ENCODE results near the gene KYNU.
"Not testable (repeated sequence)": the region's sequence is repeated elsewhere in the genome, so short reads cannot be mapped to it uniquely, and the experiment has no call there.

The KYNU gene

GRCh38 chr2:143015656-143016055 lies 138.2 kb downstream of the KYNU start:
- DNase-seq (ENCODE audit: low read depth in 3 of 3) = no peak

DNA sequence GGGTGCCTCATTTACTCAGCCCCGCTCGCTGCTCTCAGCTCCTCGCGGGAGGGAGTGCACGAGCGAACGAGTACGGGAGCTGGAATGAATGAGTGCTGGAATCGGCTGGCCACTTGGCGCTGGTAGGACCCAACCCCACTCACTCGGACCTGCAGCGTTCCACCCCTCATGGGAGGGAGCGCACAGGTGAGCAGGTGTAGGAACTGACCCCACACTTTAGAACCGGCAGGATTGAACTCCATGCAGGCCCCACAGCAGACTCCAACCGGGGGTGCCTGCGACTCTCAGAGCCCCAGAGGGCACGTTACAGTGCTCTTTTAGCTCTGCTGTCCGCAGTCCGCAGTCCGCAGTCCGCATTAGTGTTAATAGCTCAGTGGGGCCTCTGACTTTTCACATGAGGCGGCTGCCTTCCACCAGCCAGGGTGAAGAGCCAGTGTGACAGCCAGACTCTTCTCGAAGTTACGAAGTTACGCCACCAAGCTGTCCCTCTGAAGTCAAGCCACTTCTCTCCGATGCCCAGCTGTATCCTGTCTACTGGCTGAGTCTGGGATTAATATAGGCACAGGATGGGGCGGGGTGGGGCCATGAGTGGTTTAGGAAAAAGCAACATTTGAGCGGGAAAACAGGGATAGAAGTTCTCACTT lies 149.1 kb downstream of the KYNU start:
- DNase-seq (ENCODE audit: low read depth in 3 of 3) = no peak

- no peak for DNase-seq (ENCODE audit: low read depth in 3 of 3)
These were observed 151.7 kb downstream of the KYNU start for GRCh38 chr2:143029141-143029540.

- DNase-seq (ENCODE audit: low read depth in 3 of 3) = no peak
These were observed 152.7 kb downstream of the KYNU start for GRCh38 chr2:143030127-143030526.

GRCh38 chr2:143034292-143035074 lies 157.0 kb downstream of the KYNU start:
- DNase-seq (ENCODE audit: low read depth in 3 of 3) = peak; percentile 22 to 45 (median 32)

DNA sequence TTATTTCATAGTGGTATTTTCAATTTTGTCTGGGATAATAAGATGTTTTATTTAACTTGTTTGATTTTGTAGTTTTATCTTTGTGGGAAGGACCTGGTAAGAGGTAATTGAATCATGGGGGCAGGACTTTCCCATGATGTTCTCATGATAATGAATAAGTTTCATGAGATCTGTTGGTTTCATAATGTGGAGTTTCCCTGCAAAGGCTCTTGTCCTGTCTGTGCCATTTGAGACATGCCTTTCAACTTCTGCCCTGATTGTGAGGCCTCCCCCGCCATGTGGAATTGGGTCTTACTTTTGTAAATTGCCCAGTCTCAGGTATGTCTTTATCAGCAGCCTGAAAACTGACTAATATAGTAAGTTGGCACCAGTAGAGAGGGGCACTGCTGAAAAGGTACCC lies 174.0 kb downstream of the KYNU start:
- DNase-seq (ENCODE audit: low read depth in 3 of 3) = no peak

DNA sequence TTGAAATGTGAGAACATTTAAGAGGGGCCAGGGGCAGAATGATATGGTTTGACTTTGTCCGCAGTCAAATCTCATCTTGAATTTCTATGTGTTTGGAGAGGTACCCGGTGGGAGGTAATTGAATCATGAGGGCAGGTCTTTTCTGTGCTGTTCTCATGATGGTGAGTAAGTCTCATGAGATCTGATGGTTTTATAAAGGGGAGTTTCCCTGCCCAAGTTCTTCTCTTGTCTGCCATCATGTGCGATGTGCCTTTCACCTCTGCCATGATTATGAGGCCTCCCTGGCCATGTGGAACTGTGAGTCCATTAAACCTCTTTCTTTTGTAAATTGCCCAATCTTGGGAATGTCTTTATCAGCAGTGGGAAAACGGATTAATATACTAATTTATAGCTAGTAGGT lies 176.0 kb downstream of the KYNU start:
- DNase-seq (ENCODE audit: low read depth in 3 of 3) = not testable (repeated sequence)

GRCh38 chr2:143056550-143056949 lies 179.1 kb downstream of the KYNU start:
- DNase-seq (ENCODE audit: low read depth in 3 of 3) = no peak

GRCh38 chr2:143058851-143059250 lies 181.4 kb downstream of the KYNU start:
- DNase-seq (ENCODE audit: low read depth in 3 of 3) = no peak

DNA sequence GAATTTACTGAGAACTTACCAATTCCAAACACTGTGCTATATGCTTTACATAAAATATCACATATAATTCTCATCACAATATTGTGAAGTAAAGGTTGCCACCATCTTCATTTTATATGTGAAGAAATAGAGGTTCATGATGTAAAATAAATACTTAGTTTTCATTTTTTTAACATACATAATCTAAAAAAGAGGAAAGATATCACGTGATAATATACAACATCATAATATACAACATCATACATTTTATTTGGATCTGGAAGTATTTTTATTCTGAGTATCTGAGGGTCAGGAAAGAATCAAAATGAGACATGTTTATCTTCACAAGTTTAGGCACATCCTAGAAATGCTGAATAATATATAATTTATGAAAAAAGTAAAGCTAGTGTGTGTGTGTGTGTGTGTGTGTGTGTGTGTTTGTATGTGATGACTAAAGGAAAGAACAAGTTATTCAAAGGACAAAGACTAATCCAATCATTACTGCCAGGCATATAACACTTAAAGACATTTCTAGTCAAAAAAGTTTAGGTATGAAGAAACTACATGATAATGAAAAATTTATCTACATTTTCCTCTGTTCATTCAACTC lies 186.2 kb downstream of the KYNU start:
- DNase-seq (ENCODE audit: low read depth in 3 of 3) = no peak

- DNase-seq (ENCODE audit: low read depth in 3 of 3) = no peak
These were observed 190.6 kb downstream of the KYNU start for GRCh38 chr2:143068094-143068493.

DNA sequence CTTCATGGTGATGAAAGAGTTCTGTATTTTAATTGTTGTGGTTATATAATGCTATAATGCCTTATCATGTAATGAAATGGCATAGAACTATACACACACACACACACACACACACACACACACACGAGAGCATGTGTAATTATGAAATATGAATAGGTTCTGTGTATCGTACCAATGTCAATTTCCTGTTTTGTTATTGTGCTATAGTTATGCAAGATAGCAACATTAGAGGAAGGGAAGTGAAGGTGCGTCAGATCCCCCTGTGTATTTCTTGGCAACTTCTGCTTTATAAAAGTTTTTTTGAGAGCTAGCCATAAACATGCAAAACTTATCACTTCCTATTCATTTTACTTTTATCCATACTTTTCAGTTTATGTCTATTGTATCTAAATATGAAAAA lies 191.0 kb downstream of the KYNU start:
- no peak for DNase-seq (ENCODE audit: low read depth in 3 of 3)

DNA sequence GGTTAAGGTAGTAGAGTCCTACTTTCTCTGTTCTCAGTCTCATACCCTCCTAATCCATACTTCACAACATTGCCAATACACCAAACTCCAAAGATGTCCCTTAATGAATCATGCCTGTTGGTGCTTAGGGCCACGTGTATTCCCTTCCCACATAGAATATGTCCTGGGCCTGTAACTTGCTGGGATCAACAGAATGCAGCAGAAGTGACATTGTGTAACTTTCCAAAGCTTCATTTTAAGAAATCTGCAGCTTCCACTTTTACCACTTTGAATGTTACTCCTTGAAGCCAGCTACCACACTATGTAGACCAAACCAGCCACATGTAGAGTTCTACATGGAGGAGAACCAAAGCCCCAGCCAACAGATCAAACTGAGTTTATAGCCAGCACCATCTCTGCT lies 193.2 kb downstream of the KYNU start:
- no peak for DNase-seq (ENCODE audit: low read depth in 3 of 3)

- no peak for DNase-seq (ENCODE audit: low read depth in 3 of 3)
These were observed 193.9 kb downstream of the KYNU start for GRCh38 chr2:143071185-143071876.

DNA sequence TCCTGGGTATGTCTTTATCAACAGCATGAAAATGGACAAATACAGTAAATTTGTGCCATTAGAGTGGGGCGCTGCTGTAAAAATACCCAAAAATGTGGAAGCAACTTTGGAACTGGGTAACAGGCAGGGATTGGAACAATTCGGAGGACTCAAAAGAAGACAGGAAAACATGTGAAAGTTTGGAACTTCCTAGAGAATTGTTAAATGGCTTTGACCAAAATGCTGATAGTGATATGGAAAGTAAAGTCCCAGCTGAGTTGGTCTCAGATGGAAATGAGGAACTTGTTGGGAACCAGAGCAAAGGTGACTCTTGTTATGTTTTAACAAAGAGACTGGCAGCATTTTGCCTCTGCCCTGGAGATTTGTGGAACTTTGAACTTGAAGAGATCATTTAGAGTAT lies 197.4 kb downstream of the KYNU start:
- DNase-seq (ENCODE audit: low read depth in 3 of 3) = not testable (repeated sequence)

DNA sequence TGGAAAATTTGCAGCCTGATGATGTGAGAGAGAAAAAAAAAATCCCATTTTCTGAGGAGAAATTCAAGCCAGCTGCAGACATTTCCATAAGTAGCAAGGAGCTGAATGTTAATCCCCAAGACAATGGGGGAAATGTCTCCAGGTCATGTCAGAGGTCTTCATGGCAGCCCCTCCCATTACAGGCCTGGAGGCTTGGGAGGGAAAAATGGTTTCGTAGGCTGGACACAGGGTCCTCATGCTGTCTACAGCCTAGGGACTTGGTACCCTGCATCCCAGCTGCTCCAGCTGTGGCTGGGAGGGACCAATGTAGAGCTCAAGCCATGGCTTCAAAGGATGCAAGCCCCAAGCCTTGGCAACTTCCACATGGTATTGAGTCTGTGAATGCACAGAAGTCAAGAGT lies 198.2 kb downstream of the KYNU start:
- no peak for DNase-seq (ENCODE audit: low read depth in 3 of 3)

DNA sequence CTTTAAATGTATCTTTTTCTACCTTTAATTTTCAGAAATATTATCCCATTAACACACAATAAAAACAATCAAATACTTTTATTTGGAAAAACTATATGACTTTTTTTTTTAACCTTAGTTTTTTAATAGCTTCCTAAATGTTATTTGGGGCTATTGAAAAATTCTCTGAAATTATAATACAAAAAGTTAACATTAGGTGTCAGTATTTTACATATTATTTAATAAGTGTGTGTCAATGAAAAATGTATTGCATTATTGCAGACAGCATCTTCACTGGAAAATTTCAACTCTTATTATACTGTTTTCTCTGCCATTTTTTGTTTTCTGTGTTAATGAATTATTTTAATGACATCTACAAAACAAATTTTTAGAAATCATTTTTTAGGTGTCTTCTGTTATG lies 200.6 kb downstream of the KYNU start:
- no peak for DNase-seq (ENCODE audit: low read depth in 3 of 3)

DNA sequence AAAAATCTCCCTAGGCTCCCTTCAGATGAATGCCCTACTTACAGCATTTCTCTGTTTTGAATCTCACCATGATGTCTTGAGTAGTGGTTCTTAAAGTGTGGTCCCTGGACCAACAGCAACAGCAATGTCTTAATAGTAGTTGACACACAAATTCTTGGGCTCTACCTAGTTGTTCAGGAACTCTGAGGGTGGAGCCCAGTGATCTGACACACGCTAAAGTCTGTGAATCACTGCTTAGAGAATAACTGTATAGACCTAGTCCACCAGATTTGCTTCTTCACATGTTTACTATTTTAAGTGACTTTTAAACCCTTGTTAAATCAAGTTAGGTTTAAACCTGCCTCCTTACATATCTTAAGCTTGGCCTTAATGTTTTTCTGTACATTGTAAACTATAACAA lies 204.2 kb downstream of the KYNU start:
- DNase-seq (ENCODE audit: low read depth in 3 of 3) = no peak

GRCh38 chr2:143083636-143084035 lies 206.2 kb downstream of the KYNU start:
- DNase-seq (ENCODE audit: low read depth in 3 of 3) = no peak

DNA sequence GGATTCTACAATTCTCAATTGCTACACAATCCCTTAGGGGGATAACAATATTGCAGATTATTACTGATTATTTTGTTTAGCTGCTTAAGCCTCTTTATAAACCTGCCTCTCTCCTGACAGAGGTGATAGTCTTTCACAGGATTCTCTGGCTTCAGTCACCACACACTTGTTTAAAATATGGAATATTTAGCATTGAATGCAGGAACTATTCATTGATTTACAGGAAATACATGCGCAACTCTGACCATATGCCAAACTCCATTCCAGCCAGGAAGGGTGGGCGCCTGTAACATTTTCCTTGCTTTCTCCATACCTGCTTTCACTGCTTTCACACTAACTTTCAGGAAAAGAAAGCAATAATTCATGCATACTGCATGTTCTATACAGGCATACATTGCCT lies 207.0 kb downstream of the KYNU start:
- no peak for DNase-seq (ENCODE audit: low read depth in 3 of 3)

- no peak for DNase-seq (ENCODE audit: low read depth in 3 of 3)
These were observed 207.8 kb downstream of the KYNU start for GRCh38 chr2:143085125-143085784.

DNA sequence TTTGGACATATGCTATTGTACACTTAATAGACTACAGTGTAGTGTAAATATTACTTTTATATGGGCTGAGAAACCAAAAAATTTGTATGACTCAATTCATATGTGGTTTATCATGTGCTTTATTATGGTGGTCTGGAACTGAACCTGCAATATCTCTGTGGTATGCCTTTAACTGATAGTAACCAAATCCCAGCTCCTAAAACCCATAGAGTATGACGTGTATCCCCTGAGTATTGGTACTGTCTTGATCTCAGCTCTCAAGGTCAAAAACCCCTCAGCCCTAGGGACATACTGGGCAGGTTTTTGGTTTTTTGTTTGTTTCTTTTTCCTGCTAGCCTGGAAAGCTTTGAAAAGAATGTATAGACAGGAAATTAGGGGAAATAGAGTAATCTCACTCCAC lies 209.6 kb downstream of the KYNU start:
- no peak for DNase-seq (ENCODE audit: low read depth in 3 of 3)

All from stimulated activated CD4-positive, alpha-beta T cell treated with anti-CD3 and anti-CD28 coated beads, TNF-alpha, amount 100 ng/mL, for 24 hours (primary cell).